NCI-H748 (cell line): ENCODE data around the gene EIF4E1B.
"Not testable (repeated sequence)": the region's sequence is repeated elsewhere in the genome, so short reads cannot be mapped to it uniquely, and the experiment has no call there.

Source experiments
- DNase-seq: peaks from one replicate; lab custom pipeline; 2025; ENCODE audit not compliant: unreplicated experiment; lab: John Stamatoyannopoulos, UW

EIF4E1B gene

GRCh38 chr5:176629853-176630680, at the start of gene EIF4E1B, which contains the start of gene SNCB:
Gene EIF4E1B (plus strand): TSS chr5:176630675. CDS start chr5:176642788, 12,113 bp downstream.
Gene SNCB (minus strand): TSS chr5:176630534. CDS start chr5:176629654, 880 bp downstream.
- peak; percentile 73 for DNase-seq

GRCh38 chr5:176581361-176581760, 49.1 kb upstream of the EIF4E1B start:
- DNase-seq = no peak

- DNase-seq = no peak
Measured at GRCh38 chr5:176583076-176583475, 47.4 kb upstream of the EIF4E1B start.

GRCh38 chr5:176587398-176587797, 43.1 kb upstream of the EIF4E1B start:
- no peak for DNase-seq

GRCh38 chr5:176588297-176588696, 42.2 kb upstream of the EIF4E1B start:
- no peak for DNase-seq

- no peak for DNase-seq
Measured at GRCh38 chr5:176589039-176589769, 41.3 kb upstream of the EIF4E1B start.

GRCh38 chr5:176590035-176590717, 40.3 kb upstream of the EIF4E1B start:
- DNase-seq = peak; percentile 49

GRCh38 chr5:176591667-176592066, 38.8 kb upstream of the EIF4E1B start:
- DNase-seq = not testable (repeated sequence)

- no peak for DNase-seq
Measured at GRCh38 chr5:176592573-176592972, 37.9 kb upstream of the EIF4E1B start.

GRCh38 chr5:176593273-176593869, 37.1 kb upstream of the EIF4E1B start:
- no peak for DNase-seq

- DNase-seq = no peak
Measured at GRCh38 chr5:176594554-176594953, 35.9 kb upstream of the EIF4E1B start.

GRCh38 chr5:176595386-176595943, 35.0 kb upstream of the EIF4E1B start:
- no peak for DNase-seq

GRCh38 chr5:176596069-176596644, 34.3 kb upstream of the EIF4E1B start:
- no peak for DNase-seq

GRCh38 chr5:176596689-176597416, 33.6 kb upstream of the EIF4E1B start:
- DNase-seq = no peak

GRCh38 chr5:176597417-176598389, 32.8 kb upstream of the EIF4E1B start:
- no peak for DNase-seq

- not testable (repeated sequence) for DNase-seq
Measured at GRCh38 chr5:176599749-176600430, 30.6 kb upstream of the EIF4E1B start.

- no peak for DNase-seq
Measured at GRCh38 chr5:176601901-176602482, 28.5 kb upstream of the EIF4E1B start.

GRCh38 chr5:176603091-176603490, 27.4 kb upstream of the EIF4E1B start:
- DNase-seq = no peak
